Esophagus muscularis mucosa (tissue), 3 donors: ENCODE measurements around the gene MYH7B.

Experiments
- CTCF ChIP-seq, 3 experiments: fragments of 200-600 bp in 2 of 3; fragments of 450-650 bp in 1 of 3; sonication (generic) in 2 of 3; IDR thresholded peaks; one replicate each; pipeline ENCODE4 v1.5.1; 2017 to 2019; ENCODE audit warnings: antibody characterized with exemption in 3 of 3, mild to moderate bottlenecking in 2 of 3, moderate library complexity in 1 of 3
- POLR2A ChIP-seq: fragments of 450-650 bp; IDR thresholded peaks from one replicate; pipeline ENCODE4 v1.6.1; 2017; ENCODE audit warnings: antibody characterized with exemption, moderate library complexity, mild to moderate bottlenecking, low read depth

DNA sequence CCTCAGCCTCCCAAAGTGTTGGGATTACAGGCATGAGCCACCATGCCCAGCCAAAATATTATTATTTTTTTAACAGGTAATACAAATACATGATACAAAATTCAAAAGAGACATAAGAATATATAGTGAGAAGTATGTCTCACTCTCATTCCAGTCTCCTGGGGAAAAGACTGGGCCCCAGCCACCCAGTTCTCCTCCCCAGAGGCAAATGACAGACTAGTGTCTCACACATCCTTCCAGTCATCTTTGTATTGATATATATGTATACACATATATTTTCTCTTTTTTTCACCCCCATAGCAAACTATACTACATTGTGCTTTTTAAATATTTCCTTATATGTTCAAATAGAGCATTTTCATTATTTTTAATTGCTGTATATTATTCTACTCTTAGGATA is 8.3 kb upstream of the MYH7B start:
- TF ChIP-seq CTCF (IDR thresholded peaks at IDR 0.05) (no peak), POLR2A (no peak)
